Right renal cortex interstitium (tissue), 3 donors: ENCODE data around the gene HACD2. TPM values are rescaled to one million over a fixed set of nuclear protein-coding genes. Genes with fewer than 3 reads are reported as not detected.

Experiments used
- DNase-seq, 3 donors: peaks; one replicate each; pipeline ENCODE4 v3.0.0-alpha.2; 2013; ENCODE audit warnings: low read depth in 3 of 3, low spot score in 2 of 3
- polyA plus RNA-seq, 3 donors: library from polyadenylated mRNA; unstranded; fragments of 120-200 nt; gene quantifications; one replicate each; pipeline ENCODE4 v1.2.1, GENCODE V29; 2013; ENCODE audit not compliant: insufficient read length in 3 of 3

HACD2 gene
- polyA plus RNA-seq, 3 donors: 49.9 to 50.9 (median 50.5) TPM

DNA sequence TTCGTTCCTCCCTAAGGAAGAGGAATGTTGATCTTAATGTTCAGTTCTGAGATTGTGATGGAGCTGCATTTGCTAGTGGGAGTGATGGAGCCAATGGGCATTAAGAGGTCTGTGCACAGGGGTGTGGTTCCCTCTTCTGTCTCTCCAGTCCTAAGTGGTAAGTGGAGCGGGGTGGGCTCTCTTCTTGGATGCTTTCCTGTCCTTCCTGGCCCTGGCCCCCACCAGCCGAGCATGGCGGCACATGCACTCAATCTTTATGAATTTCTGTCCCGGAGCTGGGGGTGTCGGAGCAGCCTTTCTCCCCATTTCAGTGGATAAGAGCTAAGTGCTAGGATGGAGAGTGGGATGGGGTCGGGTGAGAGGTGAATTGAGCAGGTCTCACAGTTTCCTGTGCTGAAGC is 98.4 kb downstream of the HACD2 start:
- no peak for DNase-seq

DNA sequence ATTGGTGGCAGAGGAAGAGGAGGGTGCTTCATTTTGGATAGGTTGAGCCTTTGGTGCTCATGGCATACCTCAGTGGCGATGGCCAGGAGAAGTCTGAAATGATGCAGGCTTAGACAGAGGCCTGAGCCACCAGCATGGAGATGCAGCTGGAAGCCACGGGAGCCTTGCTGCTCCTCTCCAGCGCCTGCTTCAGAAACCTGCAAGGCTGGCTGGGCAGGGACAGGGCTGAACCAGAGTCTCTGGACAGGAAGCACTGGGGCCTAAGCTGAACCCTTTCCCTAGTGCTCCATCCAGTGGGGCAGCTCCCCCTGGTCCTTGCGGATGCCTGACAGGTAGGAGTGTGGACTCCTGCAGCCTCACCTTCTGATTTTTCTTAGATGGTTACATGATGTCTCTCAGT is 99.3 kb downstream of the HACD2 start:
- no peak for DNase-seq

DNA sequence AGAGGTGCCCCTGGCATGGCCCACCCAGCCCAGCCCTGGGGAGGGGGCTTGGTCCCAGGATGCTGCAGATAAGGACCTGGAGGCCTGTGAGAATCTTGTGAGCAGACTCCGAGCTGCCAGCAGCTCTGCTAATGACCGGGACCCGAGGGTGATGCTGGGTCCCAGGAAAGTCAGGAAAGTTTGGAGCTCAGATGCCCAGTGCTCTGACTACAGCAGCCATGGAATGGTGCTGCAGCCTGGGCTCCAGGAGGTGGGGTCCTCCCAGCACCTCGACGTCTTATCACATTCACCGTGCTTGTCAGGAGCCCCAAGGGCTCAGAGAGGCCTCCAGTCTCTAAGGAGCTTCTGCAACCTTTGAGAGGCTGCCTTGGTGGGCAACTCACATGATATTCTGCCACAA is 101.7 kb downstream of the HACD2 start:
- DNase-seq: no peak

DNA sequence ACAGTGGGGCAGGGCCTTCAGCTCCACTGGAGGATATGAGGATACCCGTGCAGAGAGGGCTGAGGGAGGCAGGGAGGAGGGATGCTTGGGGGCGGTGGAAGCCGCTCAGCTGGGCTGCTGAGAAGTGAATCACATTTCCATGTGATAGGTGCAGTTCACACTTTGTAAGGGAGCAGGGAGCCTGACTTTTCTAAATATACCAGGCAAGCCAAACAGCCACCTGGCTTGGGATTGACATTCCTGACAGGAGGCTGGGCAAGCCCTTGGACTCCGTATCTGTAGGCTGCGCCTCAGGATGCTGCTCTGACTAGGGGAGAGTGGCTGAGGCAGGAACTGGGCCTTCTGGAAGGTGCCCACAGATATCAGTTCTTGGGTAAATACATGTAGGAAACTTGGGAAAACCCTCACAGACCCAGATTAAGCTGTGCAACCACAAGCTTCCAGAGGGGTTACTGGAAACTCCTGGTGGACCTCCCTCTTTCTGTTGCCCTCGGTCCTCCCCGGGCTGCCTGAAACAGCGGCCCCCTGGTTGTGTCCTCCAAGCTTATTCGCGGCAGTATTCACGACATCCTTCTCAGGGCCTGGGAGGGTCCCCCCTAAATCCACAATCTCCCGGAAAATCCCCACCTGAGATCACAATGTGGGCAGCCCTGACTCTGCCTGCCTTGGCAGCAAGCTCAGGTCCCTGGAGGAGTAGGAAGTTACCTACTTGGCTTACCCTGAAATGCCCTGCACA is 103.0 kb downstream of the HACD2 start:
- no peak for DNase-seq

DNA sequence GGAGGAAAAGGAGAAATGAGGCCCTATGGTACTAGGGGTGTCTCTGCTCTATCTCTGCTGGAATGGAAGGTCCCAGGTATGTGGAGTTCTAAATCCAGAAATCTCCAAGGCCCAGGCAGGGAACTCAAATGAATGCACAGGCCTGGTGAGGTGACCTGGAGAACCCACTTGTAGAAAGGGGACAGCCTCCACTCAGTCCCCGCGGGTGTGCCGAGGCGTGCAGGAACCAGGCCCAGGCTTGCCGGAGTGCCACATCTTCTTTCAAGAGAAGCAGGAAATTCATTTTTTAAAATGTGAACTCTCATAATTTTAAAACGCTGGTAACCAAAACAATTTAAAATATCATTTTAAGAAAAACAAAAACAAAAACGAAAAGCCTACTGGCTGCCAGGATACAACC is 103.8 kb downstream of the HACD2 start:
- no peak for DNase-seq

DNA sequence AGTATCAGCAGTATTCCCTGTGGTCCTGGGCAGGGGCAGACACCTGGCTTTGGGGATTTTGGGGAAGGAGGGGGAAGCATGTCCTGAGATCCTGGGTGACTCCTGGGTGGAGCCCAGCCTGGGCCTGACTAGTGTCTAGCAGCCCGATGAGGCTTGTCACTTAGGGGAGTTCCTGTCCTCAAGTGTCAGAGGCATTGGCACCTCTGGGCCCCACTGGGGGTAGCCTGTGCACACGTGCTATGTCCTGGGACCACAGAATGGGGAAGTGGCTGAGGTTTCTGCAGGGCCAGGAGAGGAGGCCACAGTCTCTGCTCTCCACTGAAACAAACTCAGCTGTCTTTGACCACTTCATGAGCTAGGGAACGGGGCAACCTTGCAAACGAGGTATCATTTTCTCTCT is 104.4 kb downstream of the HACD2 start:
- no peak for DNase-seq

DNA sequence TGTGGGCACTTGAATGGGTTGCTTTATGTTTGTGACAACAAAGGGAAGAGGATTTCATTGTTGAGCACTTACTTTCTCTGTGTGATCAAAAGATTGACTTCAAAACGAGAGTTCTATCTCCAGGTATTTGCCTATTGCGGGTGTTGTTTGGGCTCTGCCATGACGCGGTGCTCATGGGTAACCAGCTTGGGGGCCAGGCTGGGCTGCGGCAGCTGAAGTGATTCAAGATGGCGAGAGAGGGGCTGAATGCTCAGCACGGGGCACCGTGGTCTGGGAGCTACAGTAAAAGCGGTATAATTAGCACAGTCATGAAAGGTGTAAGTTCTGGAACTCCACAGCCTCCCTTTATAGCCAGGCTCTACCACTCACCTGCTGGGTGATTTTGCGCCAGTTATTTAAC is 105.0 kb downstream of the HACD2 start:
- no peak for DNase-seq

DNA sequence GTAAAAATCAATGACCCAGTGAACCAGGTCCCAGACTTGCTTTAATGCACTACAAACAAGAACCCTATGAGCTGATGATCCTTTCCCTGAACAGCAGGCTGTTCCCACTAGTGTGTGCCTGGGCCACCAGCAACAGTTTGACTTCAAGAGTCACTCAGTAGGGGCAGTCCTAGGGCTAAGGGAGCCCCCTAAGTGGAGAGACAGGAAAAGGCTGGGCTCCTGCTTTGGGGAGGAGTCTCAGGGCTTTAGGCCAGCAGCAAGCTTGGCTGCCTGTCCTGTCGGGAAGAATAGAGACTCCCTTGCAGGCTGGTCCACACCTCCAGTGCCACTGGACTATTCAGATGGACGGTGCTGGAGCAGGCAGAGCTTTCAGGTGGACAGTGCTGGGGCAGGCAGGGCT is 106.5 kb downstream of the HACD2 start:
- DNase-seq: no peak

DNA sequence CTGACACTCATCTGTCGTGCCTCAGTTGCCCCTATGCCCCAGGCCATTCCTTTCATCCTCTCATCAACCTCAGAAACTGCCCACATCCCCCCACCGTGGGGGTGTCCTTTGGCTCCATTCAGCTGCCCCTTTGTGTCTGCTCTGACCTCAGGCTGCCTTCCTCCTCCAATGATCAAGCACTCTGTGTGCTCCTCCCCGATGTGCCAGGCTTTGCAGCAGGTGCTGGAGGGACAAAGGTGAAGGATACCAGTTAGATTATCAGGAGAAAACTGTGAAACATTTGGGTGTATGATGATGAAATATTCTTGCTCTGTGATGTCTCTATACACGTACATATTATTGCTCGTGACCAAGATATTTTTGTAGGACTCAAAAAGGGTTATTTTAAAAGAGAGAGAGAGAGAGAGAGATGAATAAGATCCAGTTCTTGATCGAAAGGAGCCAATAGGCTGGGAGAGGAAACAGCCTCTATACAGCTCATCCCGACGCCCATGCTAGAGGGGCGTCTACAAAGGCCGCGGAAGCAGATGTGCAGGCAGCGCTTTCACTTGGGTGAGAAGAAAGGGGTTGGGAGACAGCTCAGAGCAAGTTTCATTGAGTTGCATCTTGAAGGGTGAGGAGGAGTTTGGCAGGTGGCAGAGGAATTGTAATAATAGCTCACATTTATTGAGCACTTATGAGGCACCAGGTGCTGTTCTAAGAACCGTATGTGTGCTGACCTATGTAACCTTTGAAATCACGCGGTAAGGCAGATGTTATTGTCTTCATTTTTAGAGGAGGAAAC is 107.7 kb downstream of the HACD2 start:
- DNase-seq: no peak

DNA sequence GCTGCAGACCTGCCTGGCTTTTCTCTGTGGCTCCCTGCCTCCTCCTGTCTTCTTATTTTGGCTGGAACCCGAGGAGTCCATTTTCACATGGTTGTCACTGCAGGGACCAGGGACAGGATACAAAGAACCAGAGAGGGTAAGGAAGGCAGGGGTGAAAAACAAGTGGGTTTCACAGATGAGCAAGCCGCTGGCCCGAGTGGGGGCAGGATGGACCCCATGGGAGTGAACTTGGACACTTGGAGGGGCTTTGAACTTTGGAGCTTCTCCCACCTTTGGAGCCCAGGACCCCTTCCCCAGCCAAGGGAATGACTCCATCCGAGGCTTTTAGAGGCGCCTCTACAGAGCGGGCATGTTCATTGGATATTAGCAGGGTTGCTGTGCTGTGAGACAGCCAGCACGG is 109.1 kb downstream of the HACD2 start:
- DNase-seq: no peak

DNA sequence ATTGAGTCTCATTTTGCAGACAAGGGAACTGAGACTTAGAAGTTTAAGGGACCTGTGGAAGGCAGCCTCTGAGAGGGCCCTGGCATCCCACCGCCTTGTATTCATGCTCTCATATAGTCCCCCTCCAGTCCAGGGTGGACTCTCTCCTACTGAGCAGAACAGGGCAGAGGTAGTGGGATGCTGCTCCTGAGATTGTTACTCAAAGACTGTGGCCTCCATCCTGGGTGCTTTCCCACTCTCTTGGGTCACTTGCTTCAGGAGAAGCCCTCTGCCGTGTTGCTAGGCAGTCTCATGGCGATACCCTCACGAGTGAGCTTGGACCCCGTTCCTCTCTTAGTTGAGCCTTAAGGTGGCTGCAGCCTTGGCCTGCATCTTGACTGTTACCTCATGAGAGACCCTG is 113.7 kb downstream of the HACD2 start:
- DNase-seq: no peak

DNA sequence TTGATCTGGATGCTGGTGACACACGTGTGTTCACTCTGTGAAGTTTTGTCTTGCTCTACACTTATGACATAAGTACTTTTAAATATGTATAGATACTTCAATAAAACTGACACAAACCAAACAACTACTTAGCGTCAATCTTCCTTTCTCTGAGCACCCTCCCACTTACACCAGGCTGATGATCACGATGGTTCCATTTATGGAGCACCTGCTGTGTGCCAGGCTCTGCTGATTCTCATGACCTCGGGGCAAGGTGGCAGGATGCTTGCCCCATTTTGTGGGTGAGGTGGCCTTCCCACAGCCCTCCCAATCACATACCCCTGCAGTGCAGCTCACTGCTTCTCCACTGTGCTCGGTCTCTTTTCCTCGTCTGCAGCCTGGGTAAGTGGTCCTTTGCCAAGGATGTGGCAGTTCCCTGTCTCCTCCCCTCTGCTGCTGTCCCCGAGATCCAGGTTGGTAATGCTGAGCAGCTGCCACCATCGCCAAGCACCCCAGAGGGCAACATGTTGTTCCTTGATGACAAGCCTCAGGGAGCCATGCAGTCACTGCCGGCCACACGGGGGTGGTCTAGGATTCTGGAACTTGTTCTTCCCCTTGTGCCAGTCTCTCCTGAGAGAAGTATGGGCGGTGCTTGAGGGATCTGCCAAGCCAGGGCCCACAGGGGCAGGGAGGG is 115.4 kb downstream of the HACD2 start:
- DNase-seq: no peak

DNA sequence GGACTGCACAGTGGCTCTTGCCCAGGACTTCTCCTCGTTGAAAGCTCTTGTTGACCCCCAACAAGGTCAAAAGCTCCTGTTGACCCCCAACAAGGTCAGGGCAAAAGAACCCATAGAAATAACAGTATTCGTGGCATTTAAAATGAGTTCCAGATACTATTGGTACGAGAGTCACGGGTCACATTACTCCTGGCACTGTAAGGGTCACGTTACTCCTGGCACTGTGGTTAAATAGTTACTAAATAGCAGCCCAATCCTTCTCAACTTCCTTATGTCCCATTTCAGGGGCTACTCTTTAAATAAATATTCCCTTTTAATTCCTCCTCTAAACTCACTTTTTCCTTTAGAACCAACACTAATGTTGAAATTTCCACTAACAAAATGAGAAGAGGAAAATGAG is 117.8 kb downstream of the HACD2 start:
- no peak for DNase-seq

DNA sequence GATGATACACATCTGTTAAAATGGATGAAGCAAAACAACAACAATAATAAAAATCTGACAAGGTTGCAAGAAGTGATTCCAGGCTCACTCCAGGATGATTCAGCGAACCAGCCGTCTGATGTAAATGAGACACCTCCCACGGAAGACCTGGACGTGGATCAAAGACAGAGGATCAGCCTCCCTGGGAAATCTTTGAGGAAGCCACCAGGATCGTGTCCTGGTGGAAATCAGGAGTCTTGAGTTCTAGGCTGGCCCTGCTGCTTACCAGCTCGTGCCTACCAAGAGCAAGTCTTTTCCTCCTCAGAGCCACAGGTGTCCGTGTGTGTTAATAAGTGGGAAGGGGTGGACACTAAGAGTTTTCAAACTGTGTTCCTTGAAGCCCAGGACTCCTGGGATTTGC is 120.6 kb downstream of the HACD2 start:
- no peak for DNase-seq

DNA sequence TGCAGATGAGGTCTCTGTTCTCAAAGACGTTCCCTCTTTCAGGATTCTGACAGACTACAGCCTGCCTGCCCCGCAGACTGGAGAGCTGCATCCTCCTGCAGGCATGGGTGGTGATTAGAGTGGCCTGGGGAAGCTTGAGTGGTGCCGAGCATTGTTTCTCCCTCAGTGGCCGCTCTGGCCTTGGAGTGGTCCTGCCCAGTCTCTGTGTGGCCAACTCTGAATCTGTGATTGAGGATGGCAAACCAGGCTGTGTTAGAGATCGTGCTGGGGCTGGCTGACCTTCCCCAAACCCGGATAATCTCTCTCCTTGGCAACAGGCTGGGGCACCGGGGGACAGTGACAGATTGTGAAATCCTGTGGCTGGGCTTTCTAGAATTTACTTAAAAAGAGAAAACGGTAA is 125.0 kb downstream of the HACD2 start:
- DNase-seq: no peak

DNA sequence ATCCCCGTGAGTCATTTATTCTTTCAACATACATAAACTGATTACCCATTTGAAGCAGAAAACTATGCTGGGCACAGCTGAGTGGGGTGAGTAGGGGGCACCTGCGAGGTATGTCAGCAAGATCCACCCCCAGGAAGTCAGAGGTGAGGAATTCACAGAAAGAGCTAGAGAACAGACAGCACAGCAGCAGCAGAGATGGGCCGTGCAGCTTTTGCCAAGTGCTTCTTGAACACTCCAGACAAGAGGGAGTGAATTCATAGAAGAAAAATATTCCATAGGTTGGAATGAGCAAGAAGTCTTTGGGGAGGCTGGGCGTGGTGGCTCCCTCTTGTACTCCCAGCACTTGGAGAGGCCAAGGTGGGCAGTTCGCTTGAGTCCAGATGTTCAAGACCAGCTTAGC is 126.6 kb downstream of the HACD2 start:
- DNase-seq: no peak

DNA sequence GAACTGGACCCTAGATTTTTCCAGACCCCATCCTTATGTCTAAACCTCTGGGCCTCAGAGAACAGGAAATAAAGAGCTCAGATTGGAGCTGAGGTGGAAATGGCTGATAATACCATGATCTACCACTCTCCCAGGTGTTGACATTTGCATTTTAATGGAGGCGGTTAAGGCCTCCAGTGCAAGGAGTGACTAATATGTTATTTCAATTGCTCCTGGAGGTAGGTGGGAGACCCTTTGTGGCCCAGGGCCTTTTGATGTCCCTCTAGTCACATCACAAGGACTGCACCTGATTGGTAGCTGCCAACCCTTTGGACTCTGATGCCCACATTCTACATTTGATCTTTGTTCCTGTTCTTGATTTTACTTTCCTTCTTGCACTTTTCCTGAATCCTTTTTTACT is 127.0 kb downstream of the HACD2 start:
- no peak for DNase-seq

DNA sequence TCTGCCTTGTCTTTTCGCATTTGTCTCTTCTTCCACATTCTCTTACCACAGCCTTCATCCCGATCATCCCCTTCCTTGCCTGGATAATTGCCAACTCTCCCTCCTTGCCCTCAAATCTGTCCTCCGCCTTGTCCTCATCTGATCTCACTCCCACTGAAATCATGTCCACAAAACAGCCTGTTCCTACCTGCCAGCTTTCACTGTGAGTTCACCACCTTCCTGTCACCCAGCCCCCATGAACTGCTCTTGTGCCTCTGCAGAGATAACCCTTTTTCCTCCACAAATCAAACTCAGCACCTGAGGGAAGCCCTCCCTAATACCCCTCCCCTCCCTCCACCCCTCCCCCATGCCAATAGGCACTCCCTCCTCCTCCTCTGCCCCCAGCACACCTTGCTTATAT is 131.2 kb downstream of the HACD2 start:
- DNase-seq: no peak

DNA sequence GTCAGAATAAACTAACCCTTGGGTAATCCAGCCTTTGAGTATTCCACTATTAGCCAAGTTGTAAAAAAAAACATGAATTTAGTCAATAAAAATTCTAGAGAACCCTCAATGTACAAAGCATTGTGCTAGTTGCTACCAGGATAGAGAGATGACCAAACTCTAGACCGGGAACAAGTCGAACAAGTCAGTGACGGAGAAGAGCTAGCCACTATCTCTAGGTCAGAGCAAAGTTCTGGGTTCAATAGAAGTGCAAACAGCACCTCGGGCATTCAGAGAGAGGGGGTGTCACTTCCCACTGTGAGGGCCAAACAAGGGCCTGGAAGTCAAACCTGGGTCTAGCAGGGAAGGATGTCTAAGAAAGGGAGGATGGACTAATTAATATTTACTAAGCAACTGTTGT is 133.7 kb downstream of the HACD2 start:
- no peak for DNase-seq

DNA sequence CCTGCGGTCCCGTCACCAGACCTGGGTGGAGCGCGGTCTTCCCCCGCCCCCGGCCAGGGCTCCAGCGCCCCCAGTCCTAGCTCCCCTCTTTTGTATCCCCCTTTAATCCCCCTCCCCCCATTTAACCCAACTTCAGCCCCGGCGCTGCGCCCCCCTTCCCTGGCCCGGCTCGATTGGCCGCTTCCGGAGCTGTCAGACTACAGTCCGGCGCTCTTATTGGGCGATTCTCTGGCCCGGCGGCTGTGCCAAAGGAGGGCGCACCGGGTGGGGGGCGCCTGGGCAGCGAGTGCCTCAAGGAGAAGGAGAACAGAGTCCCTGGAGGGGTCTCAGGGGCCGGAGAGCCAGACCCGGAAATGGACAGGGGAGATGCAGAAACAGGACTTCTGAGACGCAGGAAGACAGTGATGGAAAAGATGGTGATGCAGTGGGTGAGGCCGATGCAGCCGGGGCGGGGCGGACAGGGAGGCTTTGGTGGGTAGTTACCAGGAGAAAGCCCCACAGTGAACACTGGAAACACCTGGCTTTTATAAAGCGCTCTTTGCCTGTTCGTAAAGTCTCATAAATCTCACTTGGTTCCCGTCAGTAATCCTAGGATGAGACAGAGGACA is 134.8 kb downstream of the HACD2 start:
- DNase-seq: peak in 1 of 3 donors; percentile 15
